Measurements from ENCODE around the gene GBA2.

Gene GBA2

DNA sequence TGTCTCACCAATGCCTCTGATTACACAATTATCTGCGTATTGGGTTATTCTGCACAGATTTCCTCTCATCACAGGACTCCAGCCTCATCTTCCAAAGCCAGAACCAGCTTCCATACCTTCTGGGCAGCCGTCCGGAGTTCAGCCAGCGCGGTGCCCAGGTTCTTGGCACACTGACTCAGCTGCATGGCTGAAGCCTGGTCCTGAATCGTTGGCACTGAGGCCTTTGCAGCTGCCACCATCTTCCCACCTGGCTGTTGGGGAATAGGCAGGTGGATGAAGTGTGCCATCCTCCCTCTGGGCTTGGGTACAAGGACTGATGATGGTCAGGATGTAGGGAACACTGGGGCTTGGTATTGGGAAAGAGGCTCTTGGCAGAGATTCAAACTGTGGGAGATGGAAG lies 34.9 kb downstream of the GBA2 start:
- DNase-seq = no peak

DNA sequence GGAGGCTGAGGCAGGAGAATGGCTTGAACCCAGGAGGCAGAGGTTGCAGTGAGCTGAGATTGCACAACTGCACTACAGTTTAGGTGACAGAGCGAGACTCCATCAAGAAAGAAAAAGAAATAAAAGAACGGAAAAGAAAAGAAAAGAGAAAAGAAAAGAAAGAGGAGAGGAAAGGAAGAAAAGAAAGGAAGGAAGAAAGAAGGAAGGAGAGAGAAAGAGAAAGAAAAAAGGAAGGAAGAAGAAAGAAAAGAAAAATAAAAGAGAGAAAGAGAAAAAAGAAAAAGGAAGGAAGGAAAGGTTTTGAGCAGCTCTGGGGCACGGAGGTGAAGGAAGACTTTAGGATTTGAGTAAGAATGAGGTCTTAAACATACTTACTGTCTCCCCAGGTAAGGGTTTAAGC lies 35.5 kb downstream of the GBA2 start:
- DNase-seq = no peak

DNA sequence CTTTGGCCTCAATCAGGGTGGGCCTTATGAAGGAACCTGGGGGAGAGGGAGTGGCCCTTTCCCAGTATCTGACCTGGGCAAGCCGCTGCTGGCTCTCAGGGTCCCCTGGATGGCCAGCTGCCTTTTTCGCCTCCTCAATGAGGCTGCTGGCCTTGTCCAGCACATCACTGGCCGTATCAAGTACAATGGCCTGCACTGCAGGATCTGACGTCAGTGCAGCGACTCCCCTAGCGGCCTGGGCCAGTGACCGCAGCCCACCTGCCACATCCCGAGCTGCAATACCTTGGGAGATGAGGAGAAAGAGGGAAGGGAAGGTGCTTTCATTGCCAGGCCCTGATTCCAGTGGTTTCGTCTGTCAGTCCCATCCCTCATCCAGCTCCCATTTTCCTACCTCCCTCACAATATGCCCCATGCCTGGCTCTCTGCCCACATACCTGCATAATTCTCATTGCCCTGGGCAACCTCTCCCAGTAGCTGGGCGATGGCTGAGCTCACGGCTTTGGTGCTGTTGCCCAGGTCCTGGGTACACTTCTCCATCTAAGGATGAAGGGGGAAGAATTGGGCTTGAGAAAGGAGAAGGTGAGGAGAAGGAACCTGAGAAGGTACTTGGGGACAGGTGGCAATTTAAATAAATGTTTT lies 36.1 kb downstream of the GBA2 start:
- no peak for DNase-seq

DNA sequence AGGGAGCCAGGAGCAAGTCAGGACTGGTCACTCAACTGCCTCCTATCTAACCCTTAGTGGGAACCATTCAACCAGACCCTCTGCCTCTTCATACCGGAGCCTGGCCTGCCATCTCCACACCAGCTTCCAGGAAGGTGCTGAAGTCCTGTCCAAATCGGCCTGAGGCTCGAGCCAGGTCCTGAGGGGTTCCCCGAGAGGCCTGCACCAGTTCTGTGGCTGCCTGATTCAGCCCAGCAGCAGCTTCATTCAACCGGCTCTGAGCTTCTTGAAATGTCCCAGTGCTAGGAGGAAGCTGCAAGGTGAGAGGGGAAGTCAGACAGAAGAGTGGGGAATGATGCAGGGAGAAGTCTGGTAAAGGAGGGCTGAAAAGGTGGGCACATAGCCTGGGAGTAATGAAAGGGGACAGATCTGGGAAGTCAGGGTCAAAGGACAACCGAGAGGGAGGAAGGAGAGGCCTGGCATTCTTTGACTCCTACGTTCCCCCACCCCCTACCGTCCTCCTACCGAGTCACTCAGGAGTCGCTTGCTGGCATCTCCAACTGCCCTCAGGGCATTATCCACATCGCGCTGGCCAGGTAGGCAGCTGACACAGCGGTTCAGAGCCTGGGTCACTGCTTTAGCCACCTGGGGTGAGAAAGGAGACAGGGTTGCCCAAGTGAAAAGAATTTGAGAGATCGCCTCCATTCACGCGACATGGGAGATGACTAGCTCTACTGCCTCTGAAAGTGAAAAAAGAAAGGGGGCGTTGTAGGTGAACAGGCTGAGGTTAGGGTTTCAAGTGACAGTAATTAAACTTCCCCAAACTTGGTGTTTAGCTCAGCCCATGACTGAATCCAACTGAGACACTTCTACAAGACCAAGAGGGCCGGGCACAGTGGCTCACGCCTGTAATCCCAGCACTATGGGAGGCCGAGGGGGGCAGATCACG lies 37.3 kb downstream of the GBA2 start:
- DNase-seq = no peak

DNA sequence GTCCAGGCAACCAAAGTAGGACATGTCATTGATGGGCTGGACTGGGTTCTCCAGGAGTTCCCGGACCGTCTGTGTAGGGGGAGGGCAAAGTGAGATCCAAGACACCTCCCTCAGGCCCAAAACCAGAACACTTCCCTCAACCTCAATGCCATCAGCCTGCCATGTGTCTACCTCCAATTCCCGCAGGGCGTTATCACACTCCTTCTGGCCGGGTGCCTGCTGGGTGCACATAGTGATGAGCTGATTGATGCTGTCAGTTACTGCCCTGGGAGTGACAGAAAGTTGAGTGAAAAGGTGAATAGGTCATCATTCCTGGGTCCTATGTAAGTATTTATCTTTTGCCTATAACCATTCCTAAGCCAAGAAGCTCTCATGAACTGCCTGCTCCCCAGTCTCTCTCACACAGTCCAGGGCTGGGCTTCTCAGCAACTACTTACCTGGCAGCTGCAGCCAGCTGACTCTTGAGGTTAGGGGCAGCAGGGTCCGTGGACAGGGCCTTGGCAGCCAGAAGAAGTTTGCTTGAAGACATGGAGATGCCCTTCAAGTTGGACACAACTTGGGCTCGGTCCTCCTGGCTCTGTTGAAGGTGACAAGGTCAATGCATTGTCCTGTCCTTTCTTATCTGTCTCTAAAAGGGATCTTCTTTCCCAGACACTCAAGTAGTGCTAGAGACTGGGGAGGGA lies 38.1 kb downstream of the GBA2 start:
- no peak for DNase-seq

DNA sequence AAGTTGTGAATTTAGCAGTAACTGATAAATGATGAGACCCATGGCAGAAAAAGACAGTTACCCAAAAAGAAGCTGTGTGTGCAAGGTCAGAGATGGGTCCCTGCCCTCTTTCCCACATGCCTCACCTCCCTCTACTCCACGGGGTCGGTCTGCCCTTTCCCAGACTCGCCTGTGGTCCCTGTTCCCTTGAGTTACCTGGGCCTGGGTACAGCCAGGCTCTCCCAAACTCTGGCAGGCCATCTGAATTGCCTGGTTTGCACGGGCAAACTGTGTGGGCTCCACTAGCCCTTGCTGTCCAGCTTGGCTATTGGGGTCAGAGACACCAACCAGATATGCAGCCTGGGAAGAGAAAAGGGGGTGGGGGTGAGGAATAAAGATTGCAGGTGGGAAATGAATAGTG lies 40.9 kb downstream of the GBA2 start:
- DNase-seq = no peak

DNA sequence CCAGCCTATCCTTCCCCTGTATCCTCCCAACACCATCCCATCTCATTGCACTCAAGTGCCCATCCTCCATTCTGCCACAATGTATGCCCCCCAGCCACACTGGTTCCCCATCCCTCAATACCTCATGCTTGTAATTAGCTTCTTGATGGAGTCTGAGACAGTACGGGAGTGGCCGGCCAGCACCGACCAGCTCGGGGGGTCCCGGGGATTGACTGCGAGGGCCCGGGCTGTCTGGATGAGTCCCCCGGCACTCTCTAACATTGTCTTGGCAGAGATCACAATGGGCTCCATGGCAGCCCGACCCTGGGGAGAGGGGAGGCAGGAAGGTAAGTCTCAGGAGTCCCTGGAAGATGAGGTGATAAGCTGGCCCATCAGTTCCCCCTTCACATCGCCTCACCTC lies 42.1 kb downstream of the GBA2 start:
- no peak for DNase-seq

DNA sequence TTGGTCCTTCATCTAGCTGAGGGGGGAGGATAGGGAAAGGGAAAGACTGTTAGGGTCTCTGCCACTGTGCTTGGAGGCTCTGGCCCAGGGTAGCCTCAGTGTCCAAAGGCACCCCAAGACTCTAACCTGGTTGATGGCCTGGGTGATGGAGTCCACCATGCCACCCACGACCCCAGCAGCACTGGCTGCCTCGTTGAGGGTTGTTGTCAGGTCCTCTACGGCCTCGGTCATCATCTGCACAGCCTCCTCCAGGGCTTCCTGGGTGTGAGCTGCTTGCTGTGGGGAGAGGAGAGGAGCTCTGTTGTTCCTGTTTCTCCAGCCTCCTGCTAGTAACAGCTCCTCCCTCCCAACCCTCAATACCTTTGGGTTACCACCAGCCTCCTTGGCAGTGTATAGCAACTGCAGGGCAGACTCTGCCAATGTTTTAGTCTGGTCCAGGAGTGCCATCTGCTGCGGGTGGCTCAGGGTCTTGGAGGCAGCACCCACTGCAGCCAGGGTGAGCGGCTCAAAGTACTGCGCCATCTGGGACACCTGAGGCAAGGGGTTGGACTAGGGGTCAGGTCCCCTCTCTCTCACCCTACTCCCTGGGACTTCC lies 43.1 kb downstream of the GBA2 start:
- DNase-seq = no peak

DNA sequence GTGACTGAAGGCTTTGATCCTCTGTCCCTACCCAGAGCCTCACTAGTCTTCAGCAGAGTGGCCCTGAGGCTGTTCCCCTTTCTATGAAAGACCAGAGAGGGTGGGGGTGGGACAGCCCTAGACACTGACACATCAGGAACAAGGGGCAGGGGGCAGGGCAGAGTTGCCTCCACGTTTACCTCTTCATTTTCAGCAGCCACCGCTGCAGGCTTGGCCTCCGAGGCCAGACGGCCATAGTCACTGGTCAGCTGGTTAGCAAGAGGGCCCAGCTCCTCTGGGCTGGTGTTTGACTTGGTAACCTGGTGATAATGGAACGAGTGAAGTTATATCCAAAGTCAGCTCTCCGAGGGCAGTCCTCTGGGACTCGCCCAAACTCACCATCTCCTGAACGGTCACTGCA lies 43.7 kb downstream of the GBA2 start:
- DNase-seq = no peak

DNA sequence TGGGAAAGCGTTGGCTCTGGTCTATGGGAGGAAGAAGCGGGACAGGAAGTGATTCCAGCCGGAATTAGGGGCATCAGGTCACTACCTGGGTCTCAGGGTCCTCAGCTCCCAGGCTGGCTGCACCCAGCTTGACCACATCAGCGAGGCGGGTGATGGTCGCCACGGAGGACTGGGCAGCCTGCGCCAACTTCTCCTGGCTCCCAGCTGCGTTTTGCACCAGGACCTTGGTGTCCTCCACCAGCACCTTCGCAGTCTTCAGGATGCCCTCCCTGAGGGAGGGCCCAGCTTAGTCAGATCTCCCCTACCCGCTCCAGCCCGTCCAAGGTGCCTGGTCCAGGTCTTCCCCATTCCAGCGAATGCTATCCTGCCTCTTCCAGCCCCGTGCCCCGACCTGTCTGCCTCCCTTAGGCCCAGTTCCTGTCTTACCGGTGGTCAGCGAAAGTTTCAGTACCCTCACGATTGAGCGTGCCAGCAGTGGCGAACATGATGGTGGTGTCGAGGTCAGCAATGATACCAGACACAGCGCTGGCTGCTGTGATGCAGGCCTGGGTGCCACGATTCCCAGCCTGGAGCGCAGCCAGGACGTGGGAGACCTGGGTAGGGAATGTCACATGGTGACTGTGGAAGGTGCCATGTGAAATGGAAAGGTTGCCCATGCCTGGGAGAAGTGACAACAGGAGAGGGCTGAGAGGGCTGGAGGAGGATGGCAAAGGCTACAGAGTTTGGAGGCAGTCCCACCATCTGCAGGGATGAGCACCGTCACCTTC lies 44.9 kb downstream of the GBA2 start:
- no peak for DNase-seq

DNA sequence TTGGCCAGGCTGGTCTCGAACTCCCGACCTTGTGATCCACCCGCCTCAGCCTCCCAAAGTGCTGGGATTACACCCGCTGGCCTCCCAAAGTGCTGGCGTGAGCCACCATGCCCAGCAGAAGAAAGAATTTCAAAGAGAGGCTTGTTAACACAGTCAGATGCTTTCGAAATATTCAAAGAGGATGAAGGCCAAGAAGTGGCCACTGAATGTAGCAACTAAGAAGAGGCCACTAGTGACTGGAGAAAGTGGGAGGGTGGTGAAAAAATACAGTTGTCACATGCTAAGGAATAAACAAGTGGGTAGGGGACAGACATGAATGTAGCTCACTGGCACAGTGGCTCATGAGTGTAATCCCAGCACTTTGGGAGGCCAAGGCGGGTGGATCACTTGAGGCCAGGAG lies 46.3 kb downstream of the GBA2 start:
- DNase-seq = no peak

DNA sequence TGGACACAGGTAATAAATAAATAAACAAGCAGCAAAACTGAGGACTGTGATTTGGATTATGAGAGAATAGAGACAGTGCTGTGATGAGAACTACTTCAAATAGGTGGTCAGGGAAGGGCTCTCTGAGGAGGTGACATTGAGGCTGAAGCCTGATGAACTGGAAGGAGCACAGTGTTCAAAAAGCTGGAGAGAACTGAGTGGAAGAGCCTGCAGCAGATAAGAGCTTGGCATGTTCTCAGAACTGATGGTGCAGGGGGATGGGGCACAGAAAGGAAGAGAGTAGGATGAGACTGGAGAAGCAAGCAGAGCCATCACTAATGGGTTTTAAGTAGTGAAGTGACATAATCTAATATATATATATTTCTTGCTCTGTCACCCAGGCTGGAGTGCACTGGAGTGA lies 48.1 kb downstream of the GBA2 start:
- no peak for DNase-seq

DNA sequence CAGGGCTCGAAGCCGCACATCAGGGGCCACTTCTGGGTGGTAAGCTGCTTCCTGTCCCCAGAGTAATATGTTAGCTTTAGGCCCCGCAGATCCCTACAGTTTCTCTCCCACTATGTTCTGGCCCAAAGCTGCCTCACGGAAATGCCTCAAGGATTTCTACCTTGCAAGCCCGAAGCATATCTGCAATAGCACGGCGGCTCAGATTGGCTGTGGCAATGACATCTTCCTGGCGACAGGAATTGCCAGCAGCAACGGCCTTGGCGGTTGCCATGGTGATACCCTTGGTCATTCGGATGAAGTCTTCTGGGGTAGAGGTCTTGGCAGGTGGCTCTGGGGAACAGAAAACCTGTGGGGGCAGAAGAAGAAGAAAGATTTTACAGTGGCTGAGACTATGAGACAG lies 49.0 kb downstream of the GBA2 start:
- no peak for DNase-seq

DNA sequence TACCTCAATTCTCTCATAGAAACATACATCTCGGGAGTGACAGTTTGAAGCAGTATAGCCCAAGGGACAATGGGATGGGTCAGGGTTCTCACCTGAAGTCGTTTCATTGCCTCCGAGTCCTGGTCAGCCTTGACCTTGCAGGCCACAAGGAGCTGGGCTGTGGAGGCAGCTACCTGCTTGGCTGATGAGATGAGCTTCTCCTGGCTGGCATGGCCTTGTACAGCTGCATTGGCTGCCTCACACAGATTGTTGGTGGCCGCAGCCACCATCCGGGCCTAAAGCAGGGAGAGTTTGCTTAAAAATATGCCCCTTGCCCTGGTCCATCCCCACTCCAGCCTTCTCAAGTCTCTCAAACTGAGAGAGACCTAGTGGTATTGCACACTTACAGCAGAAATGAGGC lies 50.8 kb downstream of the GBA2 start:
- DNase-seq = no peak

DNA sequence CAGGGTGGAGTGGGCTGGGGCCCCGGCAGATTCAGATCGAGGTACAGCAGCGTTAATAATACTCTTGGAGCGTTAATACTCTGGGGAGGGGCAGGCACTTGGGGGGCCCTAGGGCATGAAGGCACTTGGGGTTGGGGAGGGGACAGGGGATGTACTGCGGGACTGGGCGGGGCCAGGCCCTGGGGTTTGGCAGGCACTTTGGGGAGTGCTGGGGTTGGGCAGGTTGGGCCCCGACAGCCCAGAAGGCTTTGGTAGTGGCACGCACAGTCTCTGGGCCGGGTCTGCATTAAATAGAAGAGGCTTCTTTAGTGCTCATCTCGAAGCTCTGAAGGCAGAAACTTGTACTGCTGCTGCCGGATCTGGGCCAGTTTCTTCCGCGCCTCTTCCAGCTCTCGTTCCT lies 51.5 kb downstream of the GBA2 start:
- DNase-seq = no peak

DNA sequence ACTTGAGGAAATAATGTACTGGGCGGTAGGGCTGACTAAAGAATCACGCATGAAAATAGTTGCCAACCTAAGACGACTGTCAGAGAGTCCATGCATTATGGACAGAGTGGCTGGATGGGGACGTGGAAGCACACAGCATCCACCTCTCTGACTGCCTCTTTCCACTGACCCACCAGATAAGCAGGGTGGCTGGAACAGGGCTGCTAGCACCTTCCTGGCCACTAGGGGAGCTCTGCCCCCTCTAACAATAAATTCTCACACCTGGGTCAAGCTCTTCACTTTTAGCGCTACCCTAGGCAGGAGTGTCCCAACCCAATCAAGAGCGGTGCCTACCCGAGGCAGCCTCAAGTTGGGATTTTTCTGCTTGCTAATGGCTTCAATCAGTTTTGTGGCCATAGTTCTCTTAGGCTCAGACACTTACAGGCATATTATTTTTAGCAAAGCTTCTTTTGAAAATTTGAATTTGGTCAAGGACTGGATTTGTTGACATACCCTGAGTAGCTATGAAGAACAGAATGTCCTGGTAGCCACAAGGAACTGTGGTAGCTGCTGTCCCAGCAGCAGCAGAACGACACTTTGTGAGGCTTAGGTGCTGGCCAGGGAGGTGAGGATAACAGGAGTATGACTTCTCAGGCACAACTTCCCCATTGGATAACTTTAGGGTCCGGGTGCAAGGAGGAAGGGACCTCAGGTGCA lies 52.4 kb downstream of the GBA2 start:
- DNase-seq = peak; percentile 69

DNA sequence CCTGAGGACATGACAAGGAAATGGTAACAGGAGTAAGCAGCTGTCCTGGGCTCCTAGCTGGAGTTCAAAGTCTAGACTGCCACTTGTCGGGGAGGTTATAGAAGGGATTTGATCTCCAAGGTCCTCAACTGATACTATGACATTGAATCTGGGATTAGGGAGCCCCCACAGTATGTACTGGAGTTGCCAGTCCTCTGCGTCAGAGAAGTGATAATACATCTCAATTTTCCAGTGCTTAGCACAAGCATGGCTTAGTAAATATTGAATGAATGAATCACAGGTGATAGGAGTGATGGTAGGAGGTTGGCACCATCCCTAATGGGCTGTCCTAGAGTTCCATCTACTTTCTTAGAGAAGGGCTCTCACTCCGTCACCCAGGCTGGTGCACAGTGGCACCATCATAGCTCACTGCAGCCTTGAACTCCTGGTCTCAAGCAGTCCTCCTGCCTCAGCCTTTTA lies 53.1 kb downstream of the GBA2 start:
- no peak for DNase-seq

DNA sequence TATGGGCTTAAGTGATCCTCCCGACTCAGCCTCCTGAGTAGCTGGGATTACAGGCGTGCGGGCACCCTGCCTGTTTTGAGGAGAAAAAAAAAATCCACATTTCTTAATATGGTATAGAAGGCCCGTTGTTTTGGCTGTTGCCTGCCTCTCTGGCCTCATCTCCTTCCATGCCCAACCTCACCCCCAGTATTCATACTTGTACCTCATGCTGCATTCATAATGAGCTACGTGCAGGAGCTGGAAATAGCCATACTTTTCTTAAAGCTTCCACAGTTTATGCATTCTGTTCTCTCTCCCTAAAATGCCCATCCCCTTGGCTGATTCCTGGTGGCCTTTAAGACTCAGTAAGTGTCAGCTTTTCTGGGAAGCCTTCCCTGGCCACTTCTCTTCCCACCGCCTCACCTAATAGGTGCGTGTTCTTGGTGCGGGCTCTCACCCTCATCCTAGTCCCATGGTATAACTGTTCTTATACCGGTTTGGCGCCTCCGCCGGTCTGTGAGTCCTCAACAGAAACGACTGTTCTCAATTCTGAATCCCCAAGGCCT lies 57.2 kb downstream of the GBA2 start:
- DNase-seq = no peak

DNA sequence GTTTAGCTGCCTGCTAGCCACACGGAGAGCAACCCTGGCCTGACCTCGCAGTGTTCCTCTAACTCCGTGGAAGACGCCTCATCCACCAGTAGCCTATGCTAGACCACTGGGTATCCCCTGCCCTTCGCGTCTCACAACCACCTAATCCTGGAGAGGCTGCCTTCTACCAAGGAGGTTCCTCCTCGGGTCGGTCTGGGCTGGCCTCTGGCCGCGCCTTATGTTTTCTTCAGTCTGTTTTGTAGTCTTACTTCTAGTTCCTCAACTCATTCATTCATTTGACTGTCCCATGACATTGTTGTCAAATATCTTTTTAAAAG lies 57.7 kb downstream of the GBA2 start:
- no peak for DNase-seq

DNA sequence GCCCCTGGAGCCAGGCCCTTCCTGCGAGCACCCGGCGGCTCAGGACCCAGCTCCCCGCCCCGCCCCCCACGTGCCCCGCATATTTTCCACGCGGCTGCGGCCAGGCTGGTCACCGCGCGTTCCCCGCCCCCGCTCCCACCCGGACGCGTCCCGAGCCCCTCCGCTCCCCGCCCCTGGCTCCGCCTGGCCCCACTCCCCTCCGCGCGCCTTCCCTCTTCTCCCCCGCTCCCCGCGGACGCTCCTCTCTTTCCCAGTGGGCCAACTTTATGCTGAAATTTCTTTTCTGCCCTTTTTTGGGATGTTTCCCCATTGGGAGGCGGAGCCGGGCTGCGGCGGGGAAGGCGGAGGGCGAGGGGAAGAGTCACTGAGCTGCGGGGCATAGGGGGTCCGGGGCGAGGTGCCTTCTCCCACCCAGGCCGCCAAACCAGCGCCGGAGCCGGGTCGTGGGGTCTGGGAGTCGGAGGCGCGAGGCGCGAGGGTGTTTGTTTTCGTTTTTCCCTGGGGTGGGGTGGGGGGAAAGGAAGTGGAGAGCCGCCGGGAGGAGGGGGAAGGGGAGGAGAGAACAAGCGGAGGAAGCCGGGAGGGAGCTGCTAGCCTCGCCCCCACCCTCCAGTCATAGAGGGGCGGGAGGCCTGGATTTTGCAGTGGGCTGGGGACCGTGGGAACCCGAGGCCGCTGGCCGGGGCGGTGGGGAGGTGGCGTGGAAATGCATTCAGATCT lies 58.3 kb downstream of the GBA2 start:
- peak; percentile 34 for DNase-seq

DNA sequence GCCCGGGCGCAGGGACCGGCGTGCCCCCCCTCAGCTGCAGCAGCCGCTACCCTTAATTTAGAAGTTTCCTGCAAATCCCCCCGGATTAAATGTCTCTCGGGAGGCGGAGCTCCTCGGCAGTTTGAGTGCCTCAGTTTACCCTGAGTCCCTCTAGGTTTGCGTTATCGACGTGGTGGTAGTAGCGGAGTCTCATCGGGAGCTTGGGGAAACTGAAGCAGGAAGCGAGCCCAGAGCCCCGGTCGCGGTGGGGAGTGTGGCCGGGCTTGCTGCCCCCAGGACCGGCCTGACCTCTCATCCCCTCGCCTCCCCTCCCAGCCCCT lies 58.8 kb downstream of the GBA2 start:
- no peak for DNase-seq

Data from CD4-positive, alpha-beta T cell treated with Interleukin-21 for 1 hour (primary cell).